HL-60 (cell line): ENCODE measurements around the gene UFC1.

Source experiments
- DNase-seq, 2 experiments: peaks; one replicate each; pipeline ENCODE4 v3.0.0-alpha.2; 2010 to 2020; ENCODE audit warnings: low read depth in 1 of 2, low spot score in 1 of 2
- H3K27ac ChIP-seq: fragments of 250-450 bp; sonication (Bioruptor Pico); replicated peaks from 2 replicates; pipeline ENCODE4 v1.5.1; 2020; ENCODE audit warnings: mild to moderate bottlenecking, moderate library complexity
- H3K27me3 ChIP-seq: fragments of 250-450 bp; sonication (Bioruptor Pico); 2 replicates; pipeline ENCODE4 v1.5.1; 2021; ENCODE audit warnings: mild to moderate bottlenecking, moderate library complexity; ENCODE audit not compliant: insufficient read depth, poor library complexity, severe bottlenecking
- H3K4me3 ChIP-seq: replicated peaks from 2 replicates; pipeline ENCODE4 v1.5.1; 2011; ENCODE audit warnings: mild to moderate bottlenecking, control low read depth, low read length; ENCODE audit not compliant: insufficient read depth
- CTCF ChIP-seq: IDR thresholded peaks from one replicate; pipeline ENCODE4 v1.5.1; 2011; ENCODE audit warnings: low read length, control low read depth, inconsistent platforms; ENCODE audit not compliant: insufficient read depth
- GABPA ChIP-seq: IDR thresholded peaks from 2 replicates; pipeline ENCODE4 v1.6.1; 2012; ENCODE audit warnings: low read depth
- POLR2AphosphoS5 ChIP-seq: IDR thresholded peaks from 2 replicates; pipeline ENCODE4 v1.6.1; 2012; ENCODE audit warnings: low read depth
- SPI1 ChIP-seq: IDR thresholded peaks from 2 replicates; pipeline ENCODE4 v1.6.1; 2012; ENCODE audit warnings: low read depth, mild to moderate bottlenecking, borderline replicate concordance
- TF ChIP-seq, protein P1 (sequence below): IDR thresholded peaks from 2 replicates; pipeline ENCODE4 v1.6.1; 2012; ENCODE audit warnings: low read depth; ENCODE audit not compliant: insufficient replicate concordance

UFC1 gene

GRCh38 chr1:161159913-161160243, 6.1 kb downstream of the UFC1 start:
- no peak for DNase-seq
- no peaks in the 10 kb centered on the region for H3K27me3 ChIP-seq

GRCh38 chr1:161160671-161161145, 6.9 kb downstream of the UFC1 start:
- TF ChIP-seq SPI1 = no peak
- TF ChIP-seq CTCF = no peak
- TF ChIP-seq POLR2AphosphoS5 = no peak
- TF ChIP-seq, protein P1, sequence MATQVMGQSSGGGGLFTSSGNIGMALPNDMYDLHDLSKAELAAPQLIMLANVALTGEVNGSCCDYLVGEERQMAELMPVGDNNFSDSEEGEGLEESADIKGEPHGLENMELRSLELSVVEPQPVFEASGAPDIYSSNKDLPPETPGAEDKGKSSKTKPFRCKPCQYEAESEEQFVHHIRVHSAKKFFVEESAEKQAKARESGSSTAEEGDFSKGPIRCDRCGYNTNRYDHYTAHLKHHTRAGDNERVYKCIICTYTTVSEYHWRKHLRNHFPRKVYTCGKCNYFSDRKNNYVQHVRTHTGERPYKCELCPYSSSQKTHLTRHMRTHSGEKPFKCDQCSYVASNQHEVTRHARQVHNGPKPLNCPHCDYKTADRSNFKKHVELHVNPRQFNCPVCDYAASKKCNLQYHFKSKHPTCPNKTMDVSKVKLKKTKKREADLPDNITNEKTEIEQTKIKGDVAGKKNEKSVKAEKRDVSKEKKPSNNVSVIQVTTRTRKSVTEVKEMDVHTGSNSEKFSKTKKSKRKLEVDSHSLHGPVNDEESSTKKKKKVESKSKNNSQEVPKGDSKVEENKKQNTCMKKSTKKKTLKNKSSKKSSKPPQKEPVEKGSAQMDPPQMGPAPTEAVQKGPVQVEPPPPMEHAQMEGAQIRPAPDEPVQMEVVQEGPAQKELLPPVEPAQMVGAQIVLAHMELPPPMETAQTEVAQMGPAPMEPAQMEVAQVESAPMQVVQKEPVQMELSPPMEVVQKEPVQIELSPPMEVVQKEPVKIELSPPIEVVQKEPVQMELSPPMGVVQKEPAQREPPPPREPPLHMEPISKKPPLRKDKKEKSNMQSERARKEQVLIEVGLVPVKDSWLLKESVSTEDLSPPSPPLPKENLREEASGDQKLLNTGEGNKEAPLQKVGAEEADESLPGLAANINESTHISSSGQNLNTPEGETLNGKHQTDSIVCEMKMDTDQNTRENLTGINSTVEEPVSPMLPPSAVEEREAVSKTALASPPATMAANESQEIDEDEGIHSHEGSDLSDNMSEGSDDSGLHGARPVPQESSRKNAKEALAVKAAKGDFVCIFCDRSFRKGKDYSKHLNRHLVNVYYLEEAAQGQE = no peak
- TF ChIP-seq GABPA = no peak
- H3K27me3 ChIP-seq = no peaks in the 10 kb centered on the region
- H3K27ac ChIP-seq = no peak overlapping the region
- H3K4me3 ChIP-seq = no peak overlapping the region
- no peak for DNase-seq

More at GRCh38 chr1:161159913-161160243, 6.1 kb downstream of the UFC1 start:
- Histone ChIP-seq H3K4me3 (peak overlapping the region; percentile 88), H3K27ac (peak overlapping the region; percentile 90)
- TF ChIP-seq SPI1 (no peak), POLR2AphosphoS5 (no peak), GABPA (no peak), CTCF (no peak)
- TF ChIP-seq, protein P1 = no peak

DNA sequence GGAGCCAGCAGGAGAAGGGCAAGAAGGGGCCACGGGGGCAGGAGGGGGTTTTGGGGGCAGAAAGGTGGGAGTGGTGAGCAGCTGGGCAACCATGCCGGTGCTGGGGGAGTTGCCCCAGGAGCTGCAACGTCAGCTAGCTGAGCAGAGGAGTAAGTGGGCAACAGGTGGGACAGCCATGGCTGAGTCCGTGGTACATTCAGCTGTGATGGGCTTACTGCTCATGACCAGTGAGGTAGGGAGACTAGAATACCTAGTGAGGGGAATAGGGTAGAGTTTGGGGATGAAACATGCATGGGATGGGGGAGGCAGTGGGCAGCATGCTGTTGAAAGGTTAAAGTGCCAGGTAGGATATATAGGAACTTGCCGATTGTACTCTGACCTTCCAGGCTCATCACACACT, 7.9 kb downstream of the UFC1 start:
- no peaks in the 10 kb centered on the region for H3K27me3 ChIP-seq
- H3K4me3 ChIP-seq = no peak overlapping the region
- no peak for TF ChIP-seq SPI1
- no peak for TF ChIP-seq CTCF
- TF ChIP-seq, protein P1 = no peak
- no peak overlapping the region for H3K27ac ChIP-seq
- no peak for DNase-seq
